K562 (cell line): ENCODE results near the gene CD19. TPM values are rescaled to one million over a fixed set of nuclear protein-coding genes. Genes with fewer than 3 reads are reported as not detected.
A peak's percentile ranks its signal among the peaks of the same experiment; 100 is the strongest.

ENCODE experiments used
- ARID3A ChIP-seq: IDR thresholded peaks from 2 replicates; pipeline ENCODE4 v1.6.1; 2012; ENCODE audit warnings: low read depth, low read length, improper control_type of control experiment, borderline replicate concordance
- BMI1 ChIP-seq: fragments of 150-350 bp; IDR thresholded peaks from 2 replicates; pipeline ENCODE4 v1.6.1; 2014; ENCODE audit warnings: low read length
- EHMT2 ChIP-seq: fragments of 450-650 bp; IDR thresholded peaks from 2 replicates; pipeline ENCODE4 v1.6.1; 2018; ENCODE audit warnings: antibody characterized with exemption
- GATAD2B ChIP-seq: fragments of 450-650 bp; IDR thresholded peaks from 2 replicates; pipeline ENCODE4 v1.6.1; 2017; ENCODE audit warnings: mild to moderate bottlenecking, borderline replicate concordance
- HMG20B ChIP-seq: fragments of 250-450 bp; sonication (Bioruptor Pico); IDR thresholded peaks from 2 replicates; pipeline ENCODE4 v1.5.0; 2021; ENCODE audit warnings: mild to moderate bottlenecking
- JUND ChIP-seq, 2 experiments: IDR thresholded peaks; 2 replicates in 1 of 2; 3 replicates in 1 of 2; pipeline ENCODE4 v1.6.1; 2011; ENCODE audit warnings: borderline replicate concordance in 2 of 2, low read depth in 2 of 2, low read length in 2 of 2, improper control_type of control experiment in 1 of 2, missing biosample characterization in 1 of 2, missing genetic modification characterization in 1 of 2, missing genetic modification reagents in 1 of 2
- MYNN ChIP-seq, 2 experiments: sonication (generic); formaldehyde crosslinking in 1 of 2; IDR thresholded peaks; 2 replicates each; pipeline versions ENCODE4 v1.5.0 to v1.6.1; 2016 to 2020; ENCODE audit warnings: antibody characterized with exemption in 1 of 2, missing genetic modification reagents in 1 of 2
- NR1H2 ChIP-seq: sonication (generic); formaldehyde crosslinking; IDR thresholded peaks from 2 replicates; pipeline ENCODE4 v1.4.0; 2020; ENCODE audit warnings: mild to moderate bottlenecking, missing genetic modification reagents
- NR2C2 ChIP-seq, 2 experiments: fragments of 200-800 bp in 1 of 2; sonication (Bioruptor generic) in 1 of 2; sonication (generic) in 1 of 2; formaldehyde crosslinking in 1 of 2; IDR thresholded peaks; 2 replicates each; pipeline versions ENCODE4 v1.6.1 to v1.8.0; 2016 to 2022; ENCODE audit warnings: mild to moderate bottlenecking in 1 of 2, missing compliant biosample characterization in 1 of 2, missing genetic modification characterization in 1 of 2, missing genetic modification reagents in 1 of 2
- PKNOX1 ChIP-seq: fragments of 450-650 bp; IDR thresholded peaks from 2 replicates; pipeline ENCODE4 v1.6.1; 2016
- SIX5 ChIP-seq, 2 experiments: IDR thresholded peaks; 2 replicates each; pipeline ENCODE4 v1.6.1; 2011; ENCODE audit warnings: low read length in 2 of 2, borderline replicate concordance in 1 of 2, low read depth in 1 of 2, mild to moderate bottlenecking in 1 of 2, moderate library complexity in 1 of 2; ENCODE audit not compliant: insufficient read depth in 1 of 2
- SREBF2 ChIP-seq: sonication (generic); formaldehyde crosslinking; IDR thresholded peaks from 2 replicates; pipeline ENCODE4 v1.4.0; 2020; ENCODE audit warnings: mild to moderate bottlenecking, missing genetic modification reagents
- SRF ChIP-seq, 2 experiments: fragments of 250-450, 450-650 bp in 1 of 2; sonication (Bioruptor Pico) in 1 of 2; sonication (generic) in 1 of 2; formaldehyde crosslinking; IDR thresholded peaks; 2 replicates each; pipeline versions ENCODE4 v1.5.0 to v1.5.1; 2020 to 2022; ENCODE audit warnings: mild to moderate bottlenecking in 1 of 2, missing genetic modification reagents in 1 of 2
- STAG1 ChIP-seq: sonication (generic); formaldehyde crosslinking; IDR thresholded peaks from 2 replicates; pipeline ENCODE4 v1.5.0; 2020; ENCODE audit warnings: missing genetic modification reagents, borderline replicate concordance
- STAT5B ChIP-seq: fragments of 250-450 bp; sonication (Bioruptor Pico); IDR thresholded peaks from 2 replicates; pipeline ENCODE4 v1.8.0; 2021; ENCODE audit warnings: mild to moderate bottlenecking, inconsistent platforms
- ZNF12 ChIP-seq: sonication (generic); formaldehyde crosslinking; IDR thresholded peaks from 2 replicates; pipeline ENCODE4 v1.4.0; 2020; ENCODE audit warnings: mild to moderate bottlenecking, missing genetic modification reagents
- polyA plus RNA-seq, 8 experiments: library from polyadenylated mRNA; depleted of rRNA in 4 of 8; stranded (reverse) in 5 of 8; unstranded in 3 of 8; fragments of >200 nt; fragmentation: Nextera tagmentation in 2 of 8; fragmentation: Illumina TruSeq in 1 of 8; extraction: Ambion mirVana in 2 of 8; extraction: Trizol in 1 of 8; gene quantifications; 2 replicates each; pipeline versions ENCODE4 v1.2.1 to v1.2.3, GENCODE V29; 2011 to 2014; ENCODE audit warnings: inconsistent platforms in 1 of 8, missing spikeins in 1 of 8
- total RNA-seq, 7 experiments: library from RNA; depleted of rRNA in 6 of 7; stranded (reverse); fragments of >200 nt in 6 of 7; fragmentation: Illumina TruSeq in 2 of 7; extraction: Trizol in 2 of 7; gene quantifications; 2 replicates each; pipeline versions ENCODE4 v1.2.1 to v1.2.3, GENCODE V29; 2011 to 2021; ENCODE audit warnings: low replicate concordance in 1 of 7
- TF ChIP-seq, protein P1 (sequence below): fragments of 250-450 bp; sonication (Bioruptor Pico); IDR thresholded peaks from 2 replicates; pipeline ENCODE4 v1.5.0; 2021
- TF ChIP-seq, protein P2 (sequence below): sonication (generic); formaldehyde crosslinking; IDR thresholded peaks from 2 replicates; pipeline ENCODE4 v1.9.0; 2022; ENCODE audit warnings: mild to moderate bottlenecking, missing genetic modification reagents
- TF ChIP-seq, protein P3 (sequence below): fragments of 450-650 bp; IDR thresholded peaks from 2 replicates; pipeline ENCODE4 v1.6.1; 2014; ENCODE audit warnings: low read depth, mild to moderate bottlenecking, moderate library complexity, borderline replicate concordance

Gene CD19
- total and polyA plus RNA-seq, 9 of the 15 experiments (the other 6 are each of a cell fraction or from before 2014, with no cell fraction given) = 0.27 to 3.7 (median 2.0) TPM; not detected in 1

- TF ChIP-seq ARID3A (no peak), PKNOX1 (peak; percentile 66), HMG20B (CRISPR knock-in tag) (no peak), ZNF12 (CRISPR knock-in tag) (peak; percentile 63; the same call in 1 of the 2 replicates), JUND (IDR thresholded peaks at IDR 0.05; ENCODE audit: borderline replicate concordance, low read depth, low read length) (peak; percentile 65), JUND (tag; IDR thresholded peaks at IDR 0.05; ENCODE audit: borderline replicate concordance, low read depth, low read length) (peak; percentile 10; the same call in 1 of the 3 replicates), SRF (CRISPR knock-in tag; IDR thresholded peaks at IDR 0.05) (0 out of 4 replicates have a peak, but pooled peaks of 1 of the 2 experiments have one; percentile 53), GATAD2B (no peak), MYNN (IDR thresholded peaks at IDR 0.05) (peak; percentile 79; the same call in 1 of the 2 replicates), MYNN (CRISPR knock-in tag; IDR thresholded peaks at IDR 0.05) (no peak), STAT5B (no peak), NR2C2 (CRISPR knock-in tag; IDR thresholded peaks at IDR 0.05) (peak; percentile 85), NR2C2 (tag; IDR thresholded peaks at IDR 0.05) (peak; percentile 96), EHMT2 (no peak), BMI1 (peak; percentile 50; the same call in 1 of the 2 replicates), NR1H2 (CRISPR knock-in tag) (no peak; the same call in 1 of the 2 replicates), SIX5 (IDR thresholded peaks at IDR 0.05; ENCODE audit: borderline replicate concordance in 1 of 2, insufficient read depth in 1 of 2, low read depth in 1 of 2, low read length in 2 of 2) (peak; percentile 42 to 61; a peak in 3 of 4 replicates), SREBF2 (CRISPR knock-in tag) (no peak), STAG1 (CRISPR knock-in tag) (peak; percentile 5; the same call in 1 of the 2 replicates)
- TF ChIP-seq, protein P1, sequence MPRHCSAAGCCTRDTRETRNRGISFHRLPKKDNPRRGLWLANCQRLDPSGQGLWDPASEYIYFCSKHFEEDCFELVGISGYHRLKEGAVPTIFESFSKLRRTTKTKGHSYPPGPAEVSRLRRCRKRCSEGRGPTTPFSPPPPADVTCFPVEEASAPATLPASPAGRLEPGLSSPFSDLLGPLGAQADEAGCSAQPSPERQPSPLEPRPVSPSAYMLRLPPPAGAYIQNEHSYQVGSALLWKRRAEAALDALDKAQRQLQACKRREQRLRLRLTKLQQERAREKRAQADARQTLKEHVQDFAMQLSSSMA (CRISPR knock-in tag) = no peak
- TF ChIP-seq, protein P2, sequence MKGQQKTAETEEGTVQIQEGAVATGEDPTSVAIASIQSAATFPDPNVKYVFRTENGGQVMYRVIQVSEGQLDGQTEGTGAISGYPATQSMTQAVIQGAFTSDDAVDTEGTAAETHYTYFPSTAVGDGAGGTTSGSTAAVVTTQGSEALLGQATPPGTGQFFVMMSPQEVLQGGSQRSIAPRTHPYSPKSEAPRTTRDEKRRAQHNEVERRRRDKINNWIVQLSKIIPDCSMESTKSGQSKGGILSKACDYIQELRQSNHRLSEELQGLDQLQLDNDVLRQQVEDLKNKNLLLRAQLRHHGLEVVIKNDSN = peak; percentile 100
- TF ChIP-seq, protein P3, sequence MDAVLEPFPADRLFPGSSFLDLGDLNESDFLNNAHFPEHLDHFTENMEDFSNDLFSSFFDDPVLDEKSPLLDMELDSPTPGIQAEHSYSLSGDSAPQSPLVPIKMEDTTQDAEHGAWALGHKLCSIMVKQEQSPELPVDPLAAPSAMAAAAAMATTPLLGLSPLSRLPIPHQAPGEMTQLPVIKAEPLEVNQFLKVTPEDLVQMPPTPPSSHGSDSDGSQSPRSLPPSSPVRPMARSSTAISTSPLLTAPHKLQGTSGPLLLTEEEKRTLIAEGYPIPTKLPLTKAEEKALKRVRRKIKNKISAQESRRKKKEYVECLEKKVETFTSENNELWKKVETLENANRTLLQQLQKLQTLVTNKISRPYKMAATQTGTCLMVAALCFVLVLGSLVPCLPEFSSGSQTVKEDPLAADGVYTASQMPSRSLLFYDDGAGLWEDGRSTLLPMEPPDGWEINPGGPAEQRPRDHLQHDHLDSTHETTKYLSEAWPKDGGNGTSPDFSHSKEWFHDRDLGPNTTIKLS = peak; percentile 86; the same call in 1 of the 2 replicates
Measured at GRCh38 chr16:28974437-28975157, 42.8 kb downstream of the CD19 start, which contains the start of gene SPNS1 (continued).
